IMR-90 (cell line): ENCODE results near the gene TRAPPC10. TPM values are rescaled to one million over a fixed set of nuclear protein-coding genes. Genes with fewer than 3 reads are reported as not detected.

Experiments used
- ATAC-seq: fragments of 200-7000 bp; cut with Tn5 transposase; 2 replicates; pipeline ENCODE4 v1.9.1; 2020; ENCODE audit warnings: low read depth, mild to moderate bottlenecking, moderate library complexity
- BruUV-seq: library from RNA; stranded (reverse); fragments of 400-500 nt; replicated peaks from 2 replicates; lab custom pipeline; 2021; lab: Mats Ljungman, UMichigan
- CTCF ChIA-PET: fragments of 300-600 bp; formaldehyde crosslinking; extraction: SDS; loops from one replicate; lab custom pipeline; 2021; ENCODE audit warnings: antibody characterized with exemption; lab: Yijun Ruan, JAX
- POLR2A ChIA-PET: fragments of 300-600 bp; sonication (Branson Sonifier 250); formaldehyde crosslinking; loops from one replicate; lab custom pipeline; 2022; ENCODE audit warnings: antibody characterized with exemption; ENCODE audit not compliant: unreplicated experiment; lab: Charles Lee
- DNase-seq: peaks from one replicate; pipeline ENCODE4 v3.0.0; 2013
- H2AFZ ChIP-seq: replicated peaks from 2 replicates; pipeline ENCODE3; 2013; ENCODE audit warnings: low read length, mild to moderate bottlenecking; ENCODE audit not compliant: poor library complexity
- H2AK5ac ChIP-seq: 2 replicates; pipeline ENCODE4 v1.6.1; 2013; ENCODE audit warnings: low read depth, low read length, inconsistent platforms
- H2AK9ac ChIP-seq: replicated peaks from 2 replicates; pipeline ENCODE3; 2013; ENCODE audit warnings: mild to moderate bottlenecking, low read depth, low read length, moderate library complexity; ENCODE audit not compliant: poor library complexity
- H2BK120ac ChIP-seq: 2 replicates; pipeline ENCODE4 v1.6.1; 2013; ENCODE audit warnings: low read depth, low read length, inconsistent platforms
- H2BK15ac ChIP-seq: 3 replicates; pipeline ENCODE4 v1.6.1; 2013; ENCODE audit warnings: low read depth, low read length, inconsistent platforms
- H2BK20ac ChIP-seq: 2 replicates; pipeline ENCODE4 v1.6.1; 2013; ENCODE audit warnings: low read depth, mild to moderate bottlenecking, inconsistent platforms, low read length, moderate library complexity
- H2BK5ac ChIP-seq: 2 replicates; pipeline ENCODE4 v1.6.1; 2013; ENCODE audit warnings: mild to moderate bottlenecking, low read depth, low read length, inconsistent platforms; ENCODE audit not compliant: poor library complexity, severe bottlenecking
- H3K14ac ChIP-seq: replicated peaks from 2 replicates; pipeline ENCODE4 v1.6.1; 2013; ENCODE audit warnings: low read depth, low read length, inconsistent platforms
- H3K18ac ChIP-seq: 2 replicates; pipeline ENCODE4 v1.6.1; 2013; ENCODE audit warnings: low read depth, low read length, control low read depth
- H3K23ac ChIP-seq: 2 replicates; pipeline ENCODE4 v1.6.1; 2013; ENCODE audit warnings: low read depth, low read length, inconsistent platforms
- H3K27ac ChIP-seq: 2 replicates; pipeline ENCODE4 v1.5.1; 2013; ENCODE audit warnings: mild to moderate bottlenecking, control low read depth, low read length; ENCODE audit not compliant: insufficient read depth
- H3K27me3 ChIP-seq: 2 replicates; pipeline ENCODE4 v1.6.1; 2013; ENCODE audit warnings: low read length; ENCODE audit not compliant: control insufficient read depth, insufficient read depth
- H3K36me3 ChIP-seq: 2 replicates; pipeline ENCODE4 v1.6.1; 2013; ENCODE audit warnings: low read length, mixed read lengths; ENCODE audit not compliant: control insufficient read depth, insufficient read depth
- H3K4ac ChIP-seq: 2 replicates; pipeline ENCODE4 v1.6.1; 2013; ENCODE audit warnings: low read depth, low read length, inconsistent platforms
- H3K4me1 ChIP-seq: 2 replicates; pipeline ENCODE4 v1.6.1; 2013; ENCODE audit warnings: low read length, mixed read lengths; ENCODE audit not compliant: control insufficient read depth, insufficient read depth
- H3K4me2 ChIP-seq: 2 replicates; pipeline ENCODE4 v1.6.1; 2013; ENCODE audit warnings: low read depth, mild to moderate bottlenecking, control low read depth, low read length, moderate library complexity
- H3K4me3 ChIP-seq: 2 replicates; pipeline ENCODE4 v1.5.1; 2013; ENCODE audit warnings: low read depth, mild to moderate bottlenecking, control low read depth, low read length, moderate library complexity; ENCODE audit not compliant: insufficient read depth
- H3K56ac ChIP-seq: 2 replicates; pipeline ENCODE4 v1.6.1; 2013; ENCODE audit warnings: low read length, inconsistent platforms; ENCODE audit not compliant: insufficient read depth; ENCODE audit errors: extremely low read depth
- H3K79me1 ChIP-seq, 2 experiments: 2 replicates each; pipeline ENCODE4 v1.6.1; 2013; ENCODE audit warnings: low read length in 2 of 2, inconsistent platforms in 1 of 2, low read depth in 1 of 2
- H3K9ac ChIP-seq: 2 replicates; pipeline ENCODE4 v1.6.1; 2013; ENCODE audit warnings: low read depth, low read length, control low read depth
- H3K9me1 ChIP-seq: 2 replicates; pipeline ENCODE4 v1.6.1; 2013; ENCODE audit warnings: low read length, inconsistent platforms; ENCODE audit not compliant: insufficient read depth
- H3K9me3 ChIP-seq: 2 replicates; pipeline ENCODE4 v1.6.1; 2013; ENCODE audit warnings: low read length; ENCODE audit not compliant: control insufficient read depth, insufficient read depth
- H4K20me1 ChIP-seq: 2 replicates; pipeline ENCODE4 v1.6.1; 2013; ENCODE audit warnings: low read length, inconsistent platforms; ENCODE audit not compliant: insufficient read depth
- H4K5ac ChIP-seq: 2 replicates; pipeline ENCODE4 v1.6.1; 2013; ENCODE audit warnings: mild to moderate bottlenecking, low read depth, low read length, control low read depth
- H4K8ac ChIP-seq, 2 experiments: 2 replicates each; pipeline ENCODE4 v1.6.1; 2013; ENCODE audit warnings: low read depth in 2 of 2, low read length in 2 of 2, control low read depth in 1 of 2, inconsistent platforms in 1 of 2
- H4K91ac ChIP-seq: 2 replicates; pipeline ENCODE4 v1.6.1; 2013; ENCODE audit warnings: low read depth, low read length, inconsistent platforms; ENCODE audit not compliant: insufficient read depth
- BHLHE40 ChIP-seq: fragments of 150-350 bp; IDR thresholded peaks from 2 replicates; pipeline ENCODE4 v1.6.1; 2016; ENCODE audit warnings: mild to moderate bottlenecking, low read depth, low read length
- CEBPB ChIP-seq: IDR thresholded peaks from 2 replicates; pipeline ENCODE4 v1.6.1; 2012; ENCODE audit warnings: low read depth, low read length, improper control_type of control experiment
- CHD1 ChIP-seq: IDR thresholded peaks from 2 replicates; pipeline ENCODE4 v1.6.1; 2012; ENCODE audit warnings: low read depth, low read length, improper control_type of control experiment
- FOS ChIP-seq: fragments of 150-350 bp; IDR thresholded peaks from 2 replicates; pipeline ENCODE4 v1.6.1; 2016; ENCODE audit warnings: low read depth, low read length
- MAFK ChIP-seq: IDR thresholded peaks from 2 replicates; pipeline ENCODE4 v1.6.1; 2012; ENCODE audit warnings: low read depth, low read length, improper control_type of control experiment
- MAZ ChIP-seq: IDR thresholded peaks from 2 replicates; pipeline ENCODE4 v1.6.1; 2012; ENCODE audit warnings: low read depth, mild to moderate bottlenecking, low read length, improper control_type of control experiment, moderate library complexity, borderline replicate concordance
- MXI1 ChIP-seq: IDR thresholded peaks from 2 replicates; pipeline ENCODE4 v1.6.1; 2012; ENCODE audit warnings: low read depth, mild to moderate bottlenecking, low read length, moderate library complexity, borderline replicate concordance
- NFE2L2 ChIP-seq: fragments of 150-350 bp; IDR thresholded peaks from 2 replicates; pipeline ENCODE4 v1.6.1; 2016; ENCODE audit warnings: low read depth, mild to moderate bottlenecking, low read length
- POLR2A ChIP-seq: IDR thresholded peaks from 2 replicates; pipeline ENCODE4 v1.6.1; 2012; ENCODE audit warnings: mild to moderate bottlenecking, low read depth, low read length
- RAD21 ChIP-seq: IDR thresholded peaks from 2 replicates; pipeline ENCODE4 v1.6.1; 2012; ENCODE audit warnings: low read length, improper control_type of control experiment
- RCOR1 ChIP-seq: IDR thresholded peaks from 2 replicates; pipeline ENCODE4 v1.6.1; 2012; ENCODE audit warnings: mild to moderate bottlenecking, low read length, improper control_type of control experiment; ENCODE audit not compliant: insufficient replicate concordance
- RFX5 ChIP-seq: IDR thresholded peaks from 2 replicates; pipeline ENCODE4 v1.8.0; 2012; ENCODE audit warnings: low read depth, mild to moderate bottlenecking, low read length, moderate library complexity
- SMC3 ChIP-seq: fragments of 150-350 bp; IDR thresholded peaks from 2 replicates; pipeline ENCODE4 v1.6.1; 2016; ENCODE audit warnings: low read depth, mild to moderate bottlenecking, antibody characterized with exemption, low read length, moderate library complexity
- WGBS, 2 experiments: methylation state at CpG; one replicate each; pipeline versions ENCODE4 v1.1.5 to v1.1.7; 2013; ENCODE audit warnings: missing lambda C conversion rate in 2 of 2; ENCODE audit not compliant: insufficient read length in 1 of 2; ENCODE audit errors: extremely low coverage in 2 of 2; 5-methylcytosine and 5-hydroxymethylcytosine counted together
- dilution Hi-C: fragments of 300-500 bp; cut with HindIII; formaldehyde crosslinking; loops from one replicate; pipeline ENCODE4 v1.14.3; 2018; ENCODE audit warnings: low sequenced_read_pairs; ENCODE audit not compliant: unreplicated experiment
- in situ Hi-C: fragments of 300-500 bp; cut with MboI; formaldehyde crosslinking; loops from 3 replicates; pipeline ENCODE4 v1.14.3; 2019; ENCODE audit warnings: low sequenced_read_pairs, inconsistent platforms, mixed read lengths
- intact Hi-C: fragments of 100-400 bp; cut with micrococcal nuclease; formaldehyde crosslinking; loops from 2 replicates; pipeline ENCODE4 v1.10.0; 2022
- polyA plus RNA-seq, 3 experiments: library from polyadenylated mRNA; depleted of rRNA; stranded (reverse); fragments of >200 nt; gene quantifications; 2 replicates each; pipeline ENCODE4 v1.2.3, GENCODE V29; 2012; ENCODE audit warnings: low replicate concordance in 1 of 3
- total RNA-seq: library from RNA; depleted of rRNA; stranded (reverse); fragments of >200 nt; gene quantifications from 2 replicates; pipeline ENCODE4 v1.2.3, GENCODE V29; 2012
- TF ChIP-seq, protein P1 (sequence below): fragments of 150-350 bp; IDR thresholded peaks from 2 replicates; pipeline ENCODE4 v1.6.1; 2017; ENCODE audit warnings: mild to moderate bottlenecking, antibody characterized with exemption, low read length, low read depth
- TF ChIP-seq, protein P2 (sequence below): fragments of 150-350 bp; IDR thresholded peaks from 2 replicates; pipeline ENCODE4 v1.6.1; 2016; ENCODE audit warnings: low read depth, mild to moderate bottlenecking, low read length, moderate library complexity, borderline replicate concordance
- TF ChIP-seq, protein P3 (sequence below): conservative IDR thresholded peaks from 2 replicates; pipeline ENCODE4 v1.5.1; 2012; ENCODE audit warnings: mild to moderate bottlenecking, low read depth, low read length, improper control_type of control experiment

TRAPPC10 gene
- total and polyA plus RNA-seq, 2 of the 4 experiments (the other 2 are of a cell fraction), result 17.8 to 18.1 TPM

DNA sequence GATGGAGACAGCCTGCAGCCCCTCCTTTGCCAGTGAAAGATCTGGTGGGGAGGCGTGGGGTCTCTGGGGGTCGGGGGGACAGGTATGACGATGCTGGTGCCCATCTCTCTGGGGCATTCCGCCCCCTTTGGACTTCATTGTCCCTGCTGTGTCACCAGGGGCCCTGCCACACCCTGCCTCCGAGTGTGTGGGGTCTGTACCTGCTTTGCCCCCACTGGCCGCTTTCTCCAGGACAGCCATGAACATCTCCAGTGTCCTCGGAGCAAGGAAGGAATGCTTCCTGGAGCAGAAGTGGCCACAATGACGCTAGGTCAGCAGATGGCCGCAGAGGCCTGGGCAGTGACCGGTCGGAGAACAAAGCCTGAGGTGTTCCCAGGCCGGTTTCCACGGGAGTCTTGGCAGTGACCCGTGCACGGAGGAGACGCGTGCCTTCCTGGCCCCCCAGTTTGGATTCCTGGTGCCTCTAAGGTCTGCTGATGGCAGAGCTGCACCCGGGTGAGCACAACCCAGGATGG, 18.6 kb upstream of the TRAPPC10 start:
- Histone ChIP-seq H2AFZ (no peak overlapping the region), H3K14ac (no peak overlapping the region), H3K9me1 (peaks cover 3% of the 10 kb centered on the region; the same call in 1 of the 2 replicates), H2AK5ac (no peak overlapping the region), H4K91ac (no peak overlapping the region), H3K18ac (no peak overlapping the region), H4K8ac (no peak overlapping the region), H2BK120ac (no peak overlapping the region), H2AK9ac (no peak overlapping the region), H4K20me1 (no peaks in the 10 kb centered on the region), H3K27me3 (peaks cover 10% of the 10 kb centered on the region; the same call in 1 of the 2 replicates), H3K79me1 (no peaks in the 10 kb centered on the region), H3K36me3 (no peaks in the 10 kb centered on the region), H3K56ac (no peak overlapping the region), H3K4me3 (no peak overlapping the region), H2BK20ac (no peak overlapping the region), H3K4ac (no peak overlapping the region), H2BK5ac (no peak overlapping the region), H3K4me1 (no peaks in the 10 kb centered on the region), H4K5ac (no peak overlapping the region), H3K23ac (no peak overlapping the region), H3K9me3 (peaks cover 2% of the 10 kb centered on the region; the same call in 1 of the 2 replicates), H3K9ac (no peak overlapping the region), H3K4me2 (no peak overlapping the region), H3K27ac (no peak overlapping the region), H2BK15ac (no peak overlapping the region)
- POLR2A ChIA-PET, result no interaction called here
- ATAC-seq (no peak), DNase-seq (no peak)
- no peak for TF ChIP-seq NFE2L2
- TF ChIP-seq, protein P1, sequence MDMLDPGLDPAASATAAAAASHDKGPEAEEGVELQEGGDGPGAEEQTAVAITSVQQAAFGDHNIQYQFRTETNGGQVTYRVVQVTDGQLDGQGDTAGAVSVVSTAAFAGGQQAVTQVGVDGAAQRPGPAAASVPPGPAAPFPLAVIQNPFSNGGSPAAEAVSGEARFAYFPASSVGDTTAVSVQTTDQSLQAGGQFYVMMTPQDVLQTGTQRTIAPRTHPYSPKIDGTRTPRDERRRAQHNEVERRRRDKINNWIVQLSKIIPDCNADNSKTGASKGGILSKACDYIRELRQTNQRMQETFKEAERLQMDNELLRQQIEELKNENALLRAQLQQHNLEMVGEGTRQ, result no peak
- TF ChIP-seq SMC3, result no peak
- TF ChIP-seq RCOR1, result no peak
- no peak for TF ChIP-seq MAZ
- TF ChIP-seq RFX5, result no peak
- no peak for TF ChIP-seq POLR2A
- TF ChIP-seq RAD21, result no peak
- no peak for TF ChIP-seq FOS
- no peak for TF ChIP-seq MXI1
- no peak for TF ChIP-seq CEBPB
- no peak for TF ChIP-seq CHD1
- no peak for TF ChIP-seq MAFK
- TF ChIP-seq, protein P2, sequence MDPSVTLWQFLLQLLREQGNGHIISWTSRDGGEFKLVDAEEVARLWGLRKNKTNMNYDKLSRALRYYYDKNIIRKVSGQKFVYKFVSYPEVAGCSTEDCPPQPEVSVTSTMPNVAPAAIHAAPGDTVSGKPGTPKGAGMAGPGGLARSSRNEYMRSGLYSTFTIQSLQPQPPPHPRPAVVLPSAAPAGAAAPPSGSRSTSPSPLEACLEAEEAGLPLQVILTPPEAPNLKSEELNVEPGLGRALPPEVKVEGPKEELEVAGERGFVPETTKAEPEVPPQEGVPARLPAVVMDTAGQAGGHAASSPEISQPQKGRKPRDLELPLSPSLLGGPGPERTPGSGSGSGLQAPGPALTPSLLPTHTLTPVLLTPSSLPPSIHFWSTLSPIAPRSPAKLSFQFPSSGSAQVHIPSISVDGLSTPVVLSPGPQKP, result no peak
- TF ChIP-seq, protein P3, sequence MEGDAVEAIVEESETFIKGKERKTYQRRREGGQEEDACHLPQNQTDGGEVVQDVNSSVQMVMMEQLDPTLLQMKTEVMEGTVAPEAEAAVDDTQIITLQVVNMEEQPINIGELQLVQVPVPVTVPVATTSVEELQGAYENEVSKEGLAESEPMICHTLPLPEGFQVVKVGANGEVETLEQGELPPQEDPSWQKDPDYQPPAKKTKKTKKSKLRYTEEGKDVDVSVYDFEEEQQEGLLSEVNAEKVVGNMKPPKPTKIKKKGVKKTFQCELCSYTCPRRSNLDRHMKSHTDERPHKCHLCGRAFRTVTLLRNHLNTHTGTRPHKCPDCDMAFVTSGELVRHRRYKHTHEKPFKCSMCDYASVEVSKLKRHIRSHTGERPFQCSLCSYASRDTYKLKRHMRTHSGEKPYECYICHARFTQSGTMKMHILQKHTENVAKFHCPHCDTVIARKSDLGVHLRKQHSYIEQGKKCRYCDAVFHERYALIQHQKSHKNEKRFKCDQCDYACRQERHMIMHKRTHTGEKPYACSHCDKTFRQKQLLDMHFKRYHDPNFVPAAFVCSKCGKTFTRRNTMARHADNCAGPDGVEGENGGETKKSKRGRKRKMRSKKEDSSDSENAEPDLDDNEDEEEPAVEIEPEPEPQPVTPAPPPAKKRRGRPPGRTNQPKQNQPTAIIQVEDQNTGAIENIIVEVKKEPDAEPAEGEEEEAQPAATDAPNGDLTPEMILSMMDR, result no peak
- no peak for TF ChIP-seq BHLHE40
- CTCF ChIA-PET, result no interaction called here
- in situ Hi-C loops, result no loop called here
- dilution Hi-C loops, result no loop called here
- intact Hi-C loops, result no loop called here
- WGBS, 2 experiments, result 96% methylated on average over 7 of the region's 18 CpGs; no CpG with 5 or more reads in 1 of the 2 experiments
- no TSS peak for BruUV-seq
